H1 (cell line): ENCODE results near the gene SOX1. TPM values are rescaled to one million over a fixed set of nuclear protein-coding genes. Genes with fewer than 3 reads are reported as not detected.

Experiments
- CBX8 ChIP-seq: fragments of 300-800, 300-1000 bp; sonication (generic); IDR thresholded peaks from 2 replicates; pipeline ENCODE4 v1.7.1; 2016; ENCODE audit warnings: low read depth, low read length, borderline replicate concordance
- EZH2 ChIP-seq: fragments of 200-600 bp; sonication (generic); IDR thresholded peaks from 2 replicates; pipeline ENCODE4 v1.7.1; 2012; ENCODE audit warnings: low read depth, mild to moderate bottlenecking, moderate library complexity, low read length, inconsistent platforms; ENCODE audit not compliant: severe bottlenecking
- GTF2F1 ChIP-seq: IDR thresholded peaks from 2 replicates; pipeline ENCODE4 v1.6.1; 2012; ENCODE audit warnings: low read depth, low read length, improper control_type of control experiment, borderline replicate concordance
- RNF2 ChIP-seq: fragments of 200-900, 300-1000 bp; sonication (generic); IDR thresholded peaks from 2 replicates; pipeline ENCODE4 v1.7.1; 2016; ENCODE audit warnings: borderline replicate concordance, low read depth, mild to moderate bottlenecking, antibody characterized with exemption, low read length; ENCODE audit not compliant: poor library complexity, severe bottlenecking; ENCODE audit errors: missing control alignments
- SUZ12 ChIP-seq: fragments of 200-600 bp; sonication (generic); IDR thresholded peaks from 2 replicates; pipeline ENCODE4 v1.6.1; 2012; ENCODE audit warnings: mild to moderate bottlenecking, inconsistent platforms, low read length, moderate library complexity, mixed read lengths
- YY1 ChIP-seq: IDR thresholded peaks from 2 replicates; pipeline ENCODE4 v1.6.1; 2011; ENCODE audit warnings: low read depth, mild to moderate bottlenecking, low read length
- polyA plus RNA-seq, 7 experiments: library from polyadenylated mRNA; depleted of rRNA in 3 of 7; stranded (reverse) in 5 of 7; unstranded in 2 of 7; fragments of >200 nt in 5 of 7; fragments of 200-250 nt in 2 of 7; gene quantifications; 1 replicate in 5 of 7; 2 replicates in 1 of 7; 4 replicates in 1 of 7; pipeline versions ENCODE4 v1.2.1 to v1.2.3, GENCODE V29; 2011 to 2013; ENCODE audit warnings: missing spikeins in 2 of 7, mixed read lengths in 2 of 7
- total RNA-seq: library from RNA; stranded (reverse); fragmentation: NEBNext Ultra II Directional; extraction: Animal tissue kit (Norgen Biotek cat#: 25700); gene quantifications from 2 replicates; pipeline ENCODE4 v1.2.1, GENCODE V29; 2021
- TF ChIP-seq, protein P1 (sequence below): fragments of 300-600 bp; sonication (generic); IDR thresholded peaks from 2 replicates; pipeline ENCODE4 v1.7.1; 2012; ENCODE audit warnings: low read length, moderate library complexity, mild to moderate bottlenecking, inconsistent platforms; ENCODE audit not compliant: insufficient replicate concordance
- TF ChIP-seq, protein P2 (sequence below): IDR thresholded peaks from 2 replicates; pipeline ENCODE4 v1.6.1; 2011; ENCODE audit warnings: low read length, improper control_type of control experiment

SOX1 gene
- total and polyA plus RNA-seq, 2 of the 8 experiments (the other 6 are each of a cell fraction or from before 2014, with no cell fraction given) = 0.03 to 0.09 TPM

GRCh38 chr13:112057736-112058518 lies 9.0 kb upstream of the SOX1 start (continued):
- TF ChIP-seq, protein P1, sequence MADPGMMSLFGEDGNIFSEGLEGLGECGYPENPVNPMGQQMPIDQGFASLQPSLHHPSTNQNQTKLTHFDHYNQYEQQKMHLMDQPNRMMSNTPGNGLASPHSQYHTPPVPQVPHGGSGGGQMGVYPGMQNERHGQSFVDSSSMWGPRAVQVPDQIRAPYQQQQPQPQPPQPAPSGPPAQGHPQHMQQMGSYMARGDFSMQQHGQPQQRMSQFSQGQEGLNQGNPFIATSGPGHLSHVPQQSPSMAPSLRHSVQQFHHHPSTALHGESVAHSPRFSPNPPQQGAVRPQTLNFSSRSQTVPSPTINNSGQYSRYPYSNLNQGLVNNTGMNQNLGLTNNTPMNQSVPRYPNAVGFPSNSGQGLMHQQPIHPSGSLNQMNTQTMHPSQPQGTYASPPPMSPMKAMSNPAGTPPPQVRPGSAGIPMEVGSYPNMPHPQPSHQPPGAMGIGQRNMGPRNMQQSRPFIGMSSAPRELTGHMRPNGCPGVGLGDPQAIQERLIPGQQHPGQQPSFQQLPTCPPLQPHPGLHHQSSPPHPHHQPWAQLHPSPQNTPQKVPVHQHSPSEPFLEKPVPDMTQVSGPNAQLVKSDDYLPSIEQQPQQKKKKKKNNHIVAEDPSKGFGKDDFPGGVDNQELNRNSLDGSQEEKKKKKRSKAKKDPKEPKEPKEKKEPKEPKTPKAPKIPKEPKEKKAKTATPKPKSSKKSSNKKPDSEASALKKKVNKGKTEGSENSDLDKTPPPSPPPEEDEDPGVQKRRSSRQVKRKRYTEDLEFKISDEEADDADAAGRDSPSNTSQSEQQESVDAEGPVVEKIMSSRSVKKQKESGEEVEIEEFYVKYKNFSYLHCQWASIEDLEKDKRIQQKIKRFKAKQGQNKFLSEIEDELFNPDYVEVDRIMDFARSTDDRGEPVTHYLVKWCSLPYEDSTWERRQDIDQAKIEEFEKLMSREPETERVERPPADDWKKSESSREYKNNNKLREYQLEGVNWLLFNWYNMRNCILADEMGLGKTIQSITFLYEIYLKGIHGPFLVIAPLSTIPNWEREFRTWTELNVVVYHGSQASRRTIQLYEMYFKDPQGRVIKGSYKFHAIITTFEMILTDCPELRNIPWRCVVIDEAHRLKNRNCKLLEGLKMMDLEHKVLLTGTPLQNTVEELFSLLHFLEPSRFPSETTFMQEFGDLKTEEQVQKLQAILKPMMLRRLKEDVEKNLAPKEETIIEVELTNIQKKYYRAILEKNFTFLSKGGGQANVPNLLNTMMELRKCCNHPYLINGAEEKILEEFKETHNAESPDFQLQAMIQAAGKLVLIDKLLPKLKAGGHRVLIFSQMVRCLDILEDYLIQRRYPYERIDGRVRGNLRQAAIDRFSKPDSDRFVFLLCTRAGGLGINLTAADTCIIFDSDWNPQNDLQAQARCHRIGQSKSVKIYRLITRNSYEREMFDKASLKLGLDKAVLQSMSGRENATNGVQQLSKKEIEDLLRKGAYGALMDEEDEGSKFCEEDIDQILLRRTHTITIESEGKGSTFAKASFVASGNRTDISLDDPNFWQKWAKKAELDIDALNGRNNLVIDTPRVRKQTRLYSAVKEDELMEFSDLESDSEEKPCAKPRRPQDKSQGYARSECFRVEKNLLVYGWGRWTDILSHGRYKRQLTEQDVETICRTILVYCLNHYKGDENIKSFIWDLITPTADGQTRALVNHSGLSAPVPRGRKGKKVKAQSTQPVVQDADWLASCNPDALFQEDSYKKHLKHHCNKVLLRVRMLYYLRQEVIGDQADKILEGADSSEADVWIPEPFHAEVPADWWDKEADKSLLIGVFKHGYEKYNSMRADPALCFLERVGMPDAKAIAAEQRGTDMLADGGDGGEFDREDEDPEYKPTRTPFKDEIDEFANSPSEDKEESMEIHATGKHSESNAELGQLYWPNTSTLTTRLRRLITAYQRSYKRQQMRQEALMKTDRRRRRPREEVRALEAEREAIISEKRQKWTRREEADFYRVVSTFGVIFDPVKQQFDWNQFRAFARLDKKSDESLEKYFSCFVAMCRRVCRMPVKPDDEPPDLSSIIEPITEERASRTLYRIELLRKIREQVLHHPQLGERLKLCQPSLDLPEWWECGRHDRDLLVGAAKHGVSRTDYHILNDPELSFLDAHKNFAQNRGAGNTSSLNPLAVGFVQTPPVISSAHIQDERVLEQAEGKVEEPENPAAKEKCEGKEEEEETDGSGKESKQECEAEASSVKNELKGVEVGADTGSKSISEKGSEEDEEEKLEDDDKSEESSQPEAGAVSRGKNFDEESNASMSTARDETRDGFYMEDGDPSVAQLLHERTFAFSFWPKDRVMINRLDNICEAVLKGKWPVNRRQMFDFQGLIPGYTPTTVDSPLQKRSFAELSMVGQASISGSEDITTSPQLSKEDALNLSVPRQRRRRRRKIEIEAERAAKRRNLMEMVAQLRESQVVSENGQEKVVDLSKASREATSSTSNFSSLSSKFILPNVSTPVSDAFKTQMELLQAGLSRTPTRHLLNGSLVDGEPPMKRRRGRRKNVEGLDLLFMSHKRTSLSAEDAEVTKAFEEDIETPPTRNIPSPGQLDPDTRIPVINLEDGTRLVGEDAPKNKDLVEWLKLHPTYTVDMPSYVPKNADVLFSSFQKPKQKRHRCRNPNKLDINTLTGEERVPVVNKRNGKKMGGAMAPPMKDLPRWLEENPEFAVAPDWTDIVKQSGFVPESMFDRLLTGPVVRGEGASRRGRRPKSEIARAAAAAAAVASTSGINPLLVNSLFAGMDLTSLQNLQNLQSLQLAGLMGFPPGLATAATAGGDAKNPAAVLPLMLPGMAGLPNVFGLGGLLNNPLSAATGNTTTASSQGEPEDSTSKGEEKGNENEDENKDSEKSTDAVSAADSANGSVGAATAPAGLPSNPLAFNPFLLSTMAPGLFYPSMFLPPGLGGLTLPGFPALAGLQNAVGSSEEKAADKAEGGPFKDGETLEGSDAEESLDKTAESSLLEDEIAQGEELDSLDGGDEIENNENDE = no peak
- TF ChIP-seq, protein P2, sequence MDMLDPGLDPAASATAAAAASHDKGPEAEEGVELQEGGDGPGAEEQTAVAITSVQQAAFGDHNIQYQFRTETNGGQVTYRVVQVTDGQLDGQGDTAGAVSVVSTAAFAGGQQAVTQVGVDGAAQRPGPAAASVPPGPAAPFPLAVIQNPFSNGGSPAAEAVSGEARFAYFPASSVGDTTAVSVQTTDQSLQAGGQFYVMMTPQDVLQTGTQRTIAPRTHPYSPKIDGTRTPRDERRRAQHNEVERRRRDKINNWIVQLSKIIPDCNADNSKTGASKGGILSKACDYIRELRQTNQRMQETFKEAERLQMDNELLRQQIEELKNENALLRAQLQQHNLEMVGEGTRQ = no peak
- TF ChIP-seq RNF2 = peak; percentile 91
- no peak for TF ChIP-seq YY1
- TF ChIP-seq CBX8 = peak; percentile 6
- peak; percentile 86 for TF ChIP-seq SUZ12
- TF ChIP-seq GTF2F1 = no peak
- TF ChIP-seq EZH2 = peak; percentile 80
